A549 (cell line): ENCODE measurements around the gene TGFBR2.

Source experiments
- BCL3 ChIP-seq: fragments of >200 bp; sonication (Bioruptor Twin); formaldehyde crosslinking; IDR thresholded peaks from 3 replicates; pipeline ENCODE4 v1.6.1; 2016
- EP300 ChIP-seq, 2 experiments: fragments of >200 bp; sonication (Bioruptor Twin); formaldehyde crosslinking; IDR thresholded peaks; 2 replicates in 1 of 2; 3 replicates in 1 of 2; pipeline ENCODE4 v1.6.1; 2016 to 2017
- KDM1A ChIP-seq: fragments of 200-600 bp; sonication (generic); IDR thresholded peaks from 2 replicates; pipeline ENCODE4 v1.6.1; 2016; ENCODE audit warnings: low read depth, mild to moderate bottlenecking
- MYC ChIP-seq: IDR thresholded peaks from 2 replicates; pipeline ENCODE4 v1.6.1; 2012; ENCODE audit warnings: mild to moderate bottlenecking, inconsistent platforms, low read length, improper control_type of control experiment, borderline replicate concordance
- PBX3 ChIP-seq: IDR thresholded peaks from 2 replicates; pipeline ENCODE4 v1.6.1; 2012
- POLR2A ChIP-seq: IDR thresholded peaks from 2 replicates; pipeline ENCODE4 v1.6.1; 2012; ENCODE audit warnings: mild to moderate bottlenecking, low read length
- RAD21 ChIP-seq, 2 experiments: fragments of >200 bp in 1 of 2; sonication (Bioruptor Twin) in 1 of 2; formaldehyde crosslinking in 1 of 2; IDR thresholded peaks in 1 of 2; conservative IDR thresholded peaks in 1 of 2; 2 replicates in 1 of 2; 3 replicates in 1 of 2; pipeline ENCODE4 v1.6.1; 2012 to 2018; ENCODE audit warnings: inconsistent platforms in 1 of 2
- RFX5 ChIP-seq: fragments of 450-650 bp; IDR thresholded peaks from 2 replicates; pipeline ENCODE4 v1.7.1; 2014; ENCODE audit warnings: antibody characterized with exemption, mild to moderate bottlenecking, moderate library complexity
- TF ChIP-seq, protein P1 (sequence below): IDR thresholded peaks from 2 replicates; pipeline ENCODE4 v1.6.1; 2012
- TF ChIP-seq, protein P2 (sequence below): fragments of >200 bp; sonication (Bioruptor Twin); formaldehyde crosslinking; IDR thresholded peaks from 3 replicates; pipeline ENCODE4 v1.5.1; 2016

GRCh38 chr3:30617653-30618052 is 11.3 kb downstream of the TGFBR2 start:
- TF ChIP-seq MYC (no peak), RAD21 (conservative IDR thresholded peaks at IDR 0.05 in 1 of 2, IDR thresholded peaks at IDR 0.05 in 1 of 2) (no peak), POLR2A (no peak), RFX5 (no peak), EP300 (IDR thresholded peaks at IDR 0.05) (no peak), BCL3 (no peak), PBX3 (no peak), KDM1A (no peak)
- TF ChIP-seq, protein P1, sequence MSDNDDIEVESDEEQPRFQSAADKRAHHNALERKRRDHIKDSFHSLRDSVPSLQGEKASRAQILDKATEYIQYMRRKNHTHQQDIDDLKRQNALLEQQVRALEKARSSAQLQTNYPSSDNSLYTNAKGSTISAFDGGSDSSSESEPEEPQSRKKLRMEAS = no peak
- TF ChIP-seq, protein P2, sequence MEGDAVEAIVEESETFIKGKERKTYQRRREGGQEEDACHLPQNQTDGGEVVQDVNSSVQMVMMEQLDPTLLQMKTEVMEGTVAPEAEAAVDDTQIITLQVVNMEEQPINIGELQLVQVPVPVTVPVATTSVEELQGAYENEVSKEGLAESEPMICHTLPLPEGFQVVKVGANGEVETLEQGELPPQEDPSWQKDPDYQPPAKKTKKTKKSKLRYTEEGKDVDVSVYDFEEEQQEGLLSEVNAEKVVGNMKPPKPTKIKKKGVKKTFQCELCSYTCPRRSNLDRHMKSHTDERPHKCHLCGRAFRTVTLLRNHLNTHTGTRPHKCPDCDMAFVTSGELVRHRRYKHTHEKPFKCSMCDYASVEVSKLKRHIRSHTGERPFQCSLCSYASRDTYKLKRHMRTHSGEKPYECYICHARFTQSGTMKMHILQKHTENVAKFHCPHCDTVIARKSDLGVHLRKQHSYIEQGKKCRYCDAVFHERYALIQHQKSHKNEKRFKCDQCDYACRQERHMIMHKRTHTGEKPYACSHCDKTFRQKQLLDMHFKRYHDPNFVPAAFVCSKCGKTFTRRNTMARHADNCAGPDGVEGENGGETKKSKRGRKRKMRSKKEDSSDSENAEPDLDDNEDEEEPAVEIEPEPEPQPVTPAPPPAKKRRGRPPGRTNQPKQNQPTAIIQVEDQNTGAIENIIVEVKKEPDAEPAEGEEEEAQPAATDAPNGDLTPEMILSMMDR = no peak
